Naive B cell (primary cell): ENCODE measurements around the gene FAIM2. TPM values are rescaled to one million over a fixed set of nuclear protein-coding genes. Genes with fewer than 3 reads are reported as not detected.

Experiments used
- ATAC-seq, 2 donors: fragments of 150-1000 bp; cut with Tn5 transposase; 2 replicates each; pipeline ENCODE4 v1.10.0; 2021; ENCODE audit warnings: low read depth in 2 of 2, mild to moderate bottlenecking in 2 of 2, moderate library complexity in 2 of 2
- DNase-seq: peaks from one replicate; pipeline ENCODE4 v3.0.0; 2022
- H3K27ac Mint-ChIP-seq, 6 donors: one replicate each; pipeline ENCODE4 v1.8.0; 2020 to 2022; ENCODE audit warnings: mild to moderate bottlenecking in 6 of 6, mixed read lengths in 6 of 6, moderate library complexity in 5 of 6, inconsistent platforms in 2 of 6
- H3K27me3 Mint-ChIP-seq, 3 donors: one replicate each; pipeline ENCODE4 v1.8.0; 2021 to 2022; ENCODE audit warnings: mixed read lengths in 3 of 3, mild to moderate bottlenecking in 1 of 3
- H3K36me3 Mint-ChIP-seq, 2 donors: one replicate each; pipeline ENCODE4 v1.8.0; 2020 to 2022; ENCODE audit warnings: mixed read lengths in 2 of 2, inconsistent platforms in 1 of 2, mild to moderate bottlenecking in 1 of 2
- H3K4me1 Mint-ChIP-seq, 3 donors: one replicate each; pipeline ENCODE4 v1.8.0; 2020 to 2022; ENCODE audit warnings: mixed read lengths in 3 of 3, inconsistent platforms in 1 of 3, mild to moderate bottlenecking in 1 of 3, moderate library complexity in 1 of 3
- H3K4me3 Mint-ChIP-seq, 8 donors: one replicate each; pipeline ENCODE4 v1.8.0; 2020 to 2022; ENCODE audit warnings: mild to moderate bottlenecking in 8 of 8, mixed read lengths in 8 of 8, moderate library complexity in 8 of 8, inconsistent platforms in 2 of 8
- H3K9me3 Mint-ChIP-seq, 7 donors: one replicate each; pipeline ENCODE4 v1.8.0; 2020 to 2022; ENCODE audit warnings: mixed read lengths in 7 of 7, mild to moderate bottlenecking in 5 of 7, inconsistent platforms in 2 of 7, moderate library complexity in 1 of 7
- polyA plus RNA-seq, 6 donors: library from polyadenylated mRNA; unstranded; fragments of 300-500 nt; fragmentation: Illumina TruSeq; gene quantifications; one replicate each; pipeline ENCODE4 v1.2.3, GENCODE V29; 2021; ENCODE audit warnings: low read depth in 6 of 6

FAIM2 gene
- polyA plus RNA-seq, 6 donors from 2014 or later = not detected

DNA sequence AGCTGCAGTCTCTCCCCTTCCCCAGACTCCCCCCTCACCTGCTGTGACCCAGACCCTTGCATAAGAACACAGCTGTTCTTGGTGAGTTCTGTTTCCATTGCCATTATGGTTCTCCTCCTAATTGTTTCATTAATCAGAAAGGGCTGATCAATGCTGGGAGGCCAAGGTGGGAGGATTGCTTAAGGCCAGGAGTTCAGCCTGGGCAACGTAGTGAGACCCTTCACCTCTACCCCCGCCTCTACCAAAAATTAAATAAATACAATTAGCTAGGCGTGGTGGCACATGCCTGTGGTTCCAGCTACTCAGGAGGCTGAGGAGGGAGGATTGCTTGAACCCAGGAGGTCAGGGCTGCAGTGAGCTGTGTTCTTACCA is 17.2 kb upstream of the FAIM2 start:
- Mint-ChIP-seq H3K27me3 (peaks cover 10 to 34% (median 20%) of the 10 kb centered on the region in 3 donors), H3K4me1 (no peaks in the 10 kb centered on the region), H3K27ac (no peak overlapping the region), H3K36me3 (no peaks in the 10 kb centered on the region), H3K9me3 (no peaks in the 10 kb centered on the region), H3K4me3 (no peak overlapping the region)
- ATAC-seq = no peak
- no peak for DNase-seq

DNA sequence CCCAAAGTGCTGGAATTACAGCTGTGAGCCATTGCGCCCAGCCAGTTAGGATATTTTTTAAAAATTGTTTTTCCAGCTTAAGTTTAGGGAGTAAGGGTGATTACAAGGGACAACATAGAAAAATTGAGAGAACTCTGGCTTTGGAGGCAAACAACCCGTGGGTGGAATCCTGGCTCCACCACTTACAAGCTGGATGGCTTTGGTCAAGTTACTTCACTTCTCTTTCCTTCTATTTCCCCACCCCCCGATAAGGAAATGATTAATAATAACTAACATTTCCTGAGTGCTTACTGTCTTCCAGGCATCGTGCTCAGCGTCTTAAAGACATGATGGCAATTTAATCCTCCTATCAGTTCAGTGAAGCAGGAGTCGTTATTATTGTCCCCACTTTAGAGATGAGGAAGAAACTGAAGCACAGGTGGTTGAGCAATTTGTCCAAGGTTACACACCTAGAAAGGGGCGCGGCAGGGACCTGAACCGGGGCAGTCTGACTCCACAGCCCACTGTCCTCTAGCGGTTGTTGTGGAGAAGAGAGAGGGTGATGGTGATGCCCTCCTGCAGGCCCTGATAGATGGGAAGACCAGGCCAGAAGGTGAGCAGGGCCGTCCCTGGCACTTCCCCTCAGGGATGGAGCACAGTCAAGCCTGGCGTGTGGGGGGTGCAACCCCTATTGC is 16.7 kb upstream of the FAIM2 start:
- ATAC-seq (no peak), DNase-seq (no peak)
- H3K4me3 Mint-ChIP-seq = no peak overlapping the region
- no peaks in the 10 kb centered on the region for H3K36me3 Mint-ChIP-seq
- H3K27ac Mint-ChIP-seq = peak overlapping the region in 1 of 6 donors; percentile 69
- H3K27me3 Mint-ChIP-seq = peaks cover 10 to 34% (median 24%) of the 10 kb centered on the region in 3 donors
- no peaks in the 10 kb centered on the region for H3K4me1 Mint-ChIP-seq
- H3K9me3 Mint-ChIP-seq = no peaks in the 10 kb centered on the region

DNA sequence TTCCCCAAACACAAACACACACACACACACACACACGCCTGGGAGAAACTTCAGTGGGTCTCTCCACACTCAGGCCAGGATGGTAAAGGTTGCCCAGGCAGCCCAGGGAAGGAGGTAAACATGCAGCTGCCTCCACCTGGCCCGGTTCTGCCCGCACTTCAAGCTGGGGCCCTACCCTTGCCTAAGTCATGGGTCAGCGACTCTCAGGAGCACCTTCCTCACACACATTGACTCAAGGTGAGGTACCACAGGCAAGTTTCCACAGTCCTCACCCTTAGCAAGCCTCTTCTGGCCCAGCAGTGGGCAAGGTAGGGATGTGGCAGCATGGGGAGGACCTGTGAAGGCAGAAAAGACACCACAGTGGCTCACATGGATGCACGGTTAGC is 14.1 kb upstream of the FAIM2 start:
- H3K4me1 Mint-ChIP-seq = no peaks in the 10 kb centered on the region
- no peaks in the 10 kb centered on the region for H3K9me3 Mint-ChIP-seq
- ATAC-seq (no peak), DNase-seq (no peak)
- H3K36me3 Mint-ChIP-seq = no peaks in the 10 kb centered on the region
- no peak overlapping the region for H3K4me3 Mint-ChIP-seq
- no peak overlapping the region for H3K27ac Mint-ChIP-seq
- H3K27me3 Mint-ChIP-seq = peaks cover 10 to 39% (median 18%) of the 10 kb centered on the region in 3 donors

DNA sequence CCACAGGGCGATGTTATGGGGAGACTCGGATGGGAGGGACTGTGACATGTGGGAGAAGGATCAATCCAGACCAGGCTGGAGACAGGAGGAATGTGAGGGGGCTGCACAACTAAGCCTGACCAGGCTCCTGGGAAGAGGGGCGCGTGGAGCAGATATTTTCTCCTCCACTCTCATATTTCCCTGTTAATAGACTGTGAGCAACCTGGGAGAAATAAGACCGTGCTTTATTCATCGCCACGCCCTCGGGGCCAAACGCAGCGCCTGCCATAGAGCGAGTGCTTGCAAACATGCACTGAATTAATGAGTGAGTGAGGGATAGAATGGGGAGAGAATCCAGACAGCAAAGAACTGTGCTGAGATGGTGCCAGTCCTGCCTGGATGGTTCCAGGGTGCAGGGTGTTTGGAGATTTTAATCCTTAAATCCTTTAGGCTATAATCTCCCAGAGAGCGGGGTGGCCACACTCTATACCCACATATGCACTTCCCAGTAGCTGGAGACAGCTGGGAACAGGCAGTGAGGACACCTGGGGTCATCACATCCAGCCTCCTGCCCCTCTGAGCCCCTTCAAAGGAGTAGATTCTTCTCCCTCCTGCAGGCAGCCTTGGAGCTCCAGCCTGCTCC is 13.6 kb upstream of the FAIM2 start:
- H3K4me1 Mint-ChIP-seq = no peaks in the 10 kb centered on the region
- no peak overlapping the region for H3K4me3 Mint-ChIP-seq
- ATAC-seq (no peak), DNase-seq (no peak)
- H3K27me3 Mint-ChIP-seq = peaks cover 10 to 35% (median 21%) of the 10 kb centered on the region in 3 donors
- no peak overlapping the region for H3K27ac Mint-ChIP-seq
- H3K9me3 Mint-ChIP-seq = no peaks in the 10 kb centered on the region
- H3K36me3 Mint-ChIP-seq = no peaks in the 10 kb centered on the region

DNA sequence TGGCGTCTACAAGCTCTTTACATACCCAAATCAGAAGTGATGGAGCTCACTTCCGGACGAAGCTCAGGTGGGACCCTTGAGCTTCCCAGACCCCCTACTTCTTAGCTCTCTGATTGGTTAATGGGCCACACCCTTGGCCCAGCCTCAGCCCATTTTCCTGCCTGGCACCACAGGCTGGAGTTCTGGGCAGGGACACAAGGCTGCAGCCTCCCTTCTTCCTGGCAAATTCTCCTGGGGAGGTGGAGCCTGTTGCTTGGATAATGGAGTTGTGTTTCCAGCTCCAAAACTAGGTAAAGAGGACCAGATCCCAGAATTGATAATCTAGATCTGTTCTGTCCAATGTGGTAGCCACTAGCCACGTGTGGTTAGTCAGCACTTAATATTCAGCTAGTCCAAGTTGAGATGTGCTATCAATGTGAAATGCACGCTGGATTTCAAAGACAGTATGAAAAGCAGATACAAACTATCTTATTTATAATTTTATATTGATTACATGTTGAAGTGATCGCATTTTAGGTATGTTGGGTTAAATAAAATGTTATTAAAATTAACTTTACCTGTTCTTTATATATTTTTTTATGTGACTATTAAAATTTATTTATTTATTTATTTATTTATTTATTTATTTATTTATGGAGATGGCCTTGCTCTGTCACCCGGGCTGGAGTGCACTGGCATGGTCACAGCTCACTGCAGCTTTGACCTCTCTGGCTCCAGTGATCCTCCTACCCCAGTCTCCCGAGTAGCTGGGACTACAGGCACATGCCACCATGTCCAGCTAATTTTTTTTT is 12.6 kb upstream of the FAIM2 start:
- Mint-ChIP-seq H3K4me3 (no peak overlapping the region), H3K27ac (no peak overlapping the region), H3K4me1 (no peaks in the 10 kb centered on the region), H3K36me3 (no peaks in the 10 kb centered on the region), H3K9me3 (no peaks in the 10 kb centered on the region), H3K27me3 (peaks cover 5 to 29% (median 24%) of the 10 kb centered on the region in 3 donors)
- ATAC-seq (no peak), DNase-seq (no peak)

DNA sequence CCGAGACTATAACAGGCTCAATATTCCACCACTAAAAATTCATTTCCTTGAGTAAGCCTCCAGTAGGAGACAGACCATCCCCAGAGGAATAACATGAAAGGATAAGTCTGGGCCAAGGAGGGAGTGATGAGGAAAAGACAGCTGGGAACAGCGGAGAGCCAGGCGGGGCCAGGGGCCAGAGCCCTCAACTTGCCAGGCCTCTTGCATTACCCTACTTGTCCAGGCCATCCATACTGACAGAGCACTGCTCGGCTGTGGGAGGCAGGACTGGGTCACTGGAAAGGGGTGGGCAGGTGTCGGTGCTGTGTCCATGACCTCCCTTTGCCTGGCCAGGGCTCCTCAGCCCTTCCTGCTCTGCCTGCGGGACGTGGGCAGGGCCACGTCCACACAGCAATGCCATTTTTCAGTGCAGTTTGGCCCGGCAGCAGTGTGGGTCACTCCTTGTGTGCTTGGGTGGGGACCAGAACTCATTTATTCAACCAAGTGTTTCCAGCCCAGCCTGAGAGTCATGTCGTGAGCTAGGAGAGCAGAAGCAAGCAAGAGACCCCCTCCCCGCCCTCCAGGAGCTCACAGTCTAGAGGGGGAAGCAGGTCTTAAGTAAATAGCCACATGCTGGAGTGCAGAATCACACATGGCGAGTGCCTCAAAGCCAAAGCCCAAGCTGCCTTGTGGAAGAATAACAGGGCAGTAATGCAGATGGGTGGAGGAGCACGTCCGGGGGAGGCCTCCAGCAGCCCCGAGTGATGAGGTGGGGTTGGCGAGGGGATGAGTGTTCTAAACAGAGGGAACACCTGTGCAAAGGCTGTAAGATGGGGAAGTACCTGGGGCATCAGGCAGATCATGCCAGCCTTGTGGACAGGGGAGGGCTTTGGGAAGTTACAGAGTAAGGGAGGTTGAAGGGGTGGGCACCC is 8.9 kb upstream of the FAIM2 start:
- Mint-ChIP-seq H3K4me1 (no peaks in the 10 kb centered on the region), H3K9me3 (no peaks in the 10 kb centered on the region), H3K36me3 (no peaks in the 10 kb centered on the region), H3K27ac (no peak overlapping the region), H3K4me3 (no peak overlapping the region), H3K27me3 (peaks cover 5 to 35% (median 16%) of the 10 kb centered on the region in 3 donors)
- ATAC-seq (no peak), DNase-seq (no peak)

DNA sequence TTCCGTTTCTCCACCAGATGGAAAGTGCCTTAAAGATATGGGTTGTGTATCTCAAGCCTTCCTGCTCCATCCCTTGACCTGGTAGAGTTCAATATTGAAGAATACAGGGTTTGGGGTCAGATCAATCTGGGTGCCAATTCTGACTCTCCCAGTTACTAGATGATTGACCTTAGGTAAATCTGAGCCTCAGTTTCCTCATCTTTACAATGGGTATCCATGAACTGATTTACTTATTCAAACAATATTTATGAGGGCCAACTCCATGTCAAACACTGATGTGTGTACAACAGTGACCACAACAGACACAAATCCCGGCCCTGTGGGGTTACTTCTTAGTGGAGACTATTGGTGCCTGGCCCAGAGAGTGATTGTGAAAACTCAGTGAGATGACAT is 7.5 kb upstream of the FAIM2 start:
- no peaks in the 10 kb centered on the region for H3K4me1 Mint-ChIP-seq
- no peaks in the 10 kb centered on the region for H3K36me3 Mint-ChIP-seq
- H3K27ac Mint-ChIP-seq = no peak overlapping the region
- DNase-seq (no peak), ATAC-seq (no peak)
- H3K4me3 Mint-ChIP-seq = no peak overlapping the region
- H3K27me3 Mint-ChIP-seq = peaks cover 9 to 36% (median 16%) of the 10 kb centered on the region in 3 donors
- no peaks in the 10 kb centered on the region for H3K9me3 Mint-ChIP-seq

DNA sequence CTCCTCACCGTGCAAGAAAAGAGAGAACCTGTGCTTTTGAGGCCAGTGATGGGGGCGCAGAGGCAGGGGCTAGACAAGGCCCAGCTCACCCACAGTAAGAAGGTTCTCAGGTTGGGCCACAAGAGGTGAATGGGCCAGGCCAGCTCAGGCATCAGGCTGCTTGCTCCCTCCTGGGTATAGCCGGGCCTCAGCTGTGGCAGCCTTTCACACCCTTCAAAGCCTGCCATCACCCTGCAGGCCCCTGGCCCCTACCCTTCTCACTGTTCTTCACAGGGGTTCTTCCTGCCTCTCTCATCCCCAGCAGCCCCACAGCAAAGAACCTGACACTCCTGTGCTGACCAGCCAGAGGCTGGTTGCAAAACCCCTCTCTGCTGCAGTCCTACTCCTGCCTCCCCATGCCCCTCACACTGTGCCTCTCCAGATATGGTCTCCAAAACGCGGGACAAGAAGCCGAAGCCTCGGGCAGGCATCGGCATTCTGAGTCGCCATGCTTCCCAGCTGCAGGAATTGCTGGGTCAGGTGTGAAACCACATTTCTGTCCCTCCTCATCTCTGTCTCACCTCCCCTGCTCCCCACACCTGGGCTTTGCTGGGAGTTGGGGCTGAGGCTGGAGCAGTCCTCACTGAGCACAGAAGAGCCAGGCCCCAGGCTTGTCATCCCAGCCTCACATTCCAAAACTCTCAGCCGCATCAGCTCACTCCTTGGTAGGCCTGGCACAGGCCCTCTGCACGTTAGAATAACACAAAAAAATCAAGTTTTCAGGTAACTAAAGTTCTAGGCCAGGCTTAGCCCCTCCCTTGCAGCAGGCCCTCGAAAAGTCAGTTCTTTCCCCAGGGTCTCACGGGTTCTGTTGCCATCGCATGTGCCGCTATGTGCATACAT is 6.9 kb upstream of the FAIM2 start:
- no peak overlapping the region for H3K4me3 Mint-ChIP-seq
- H3K36me3 Mint-ChIP-seq = no peaks in the 10 kb centered on the region
- DNase-seq (no peak), ATAC-seq (no peak)
- no peak overlapping the region for H3K27ac Mint-ChIP-seq
- H3K4me1 Mint-ChIP-seq = peaks cover 0 to 1% (median 0%) of the 10 kb centered on the region in 3 donors
- H3K9me3 Mint-ChIP-seq = no peaks in the 10 kb centered on the region
- peaks cover 15 to 36% (median 23%) of the 10 kb centered on the region in 3 donors for H3K27me3 Mint-ChIP-seq

DNA sequence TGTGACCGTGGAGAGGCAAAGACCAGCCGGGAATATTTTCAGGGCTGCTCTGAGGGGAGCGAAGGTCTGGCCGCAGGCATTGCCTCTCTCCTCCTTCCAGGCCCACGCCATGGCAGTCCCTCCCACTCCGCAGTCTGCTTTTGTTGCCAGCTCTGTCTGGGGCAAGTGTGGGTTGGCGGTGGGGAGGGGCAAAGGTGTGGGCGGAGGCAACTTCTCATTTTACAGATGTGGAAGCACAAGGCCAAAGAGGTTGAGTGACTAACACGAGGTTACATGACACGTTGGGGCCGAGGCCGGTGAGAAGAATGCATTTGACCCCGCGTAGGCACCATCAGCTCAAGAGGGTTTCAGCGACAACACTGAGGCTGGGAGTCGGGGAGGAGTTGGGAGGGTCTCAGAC is 6.1 kb upstream of the FAIM2 start:
- Mint-ChIP-seq H3K4me1 (peaks cover 0 to 4% (median 0%) of the 10 kb centered on the region in 3 donors), H3K27ac (no peak overlapping the region), H3K4me3 (no peak overlapping the region), H3K36me3 (no peaks in the 10 kb centered on the region), H3K9me3 (no peaks in the 10 kb centered on the region), H3K27me3 (peaks cover 16 to 41% (median 27%) of the 10 kb centered on the region in 3 donors)
- ATAC-seq = no peak
- DNase-seq = no peak

DNA sequence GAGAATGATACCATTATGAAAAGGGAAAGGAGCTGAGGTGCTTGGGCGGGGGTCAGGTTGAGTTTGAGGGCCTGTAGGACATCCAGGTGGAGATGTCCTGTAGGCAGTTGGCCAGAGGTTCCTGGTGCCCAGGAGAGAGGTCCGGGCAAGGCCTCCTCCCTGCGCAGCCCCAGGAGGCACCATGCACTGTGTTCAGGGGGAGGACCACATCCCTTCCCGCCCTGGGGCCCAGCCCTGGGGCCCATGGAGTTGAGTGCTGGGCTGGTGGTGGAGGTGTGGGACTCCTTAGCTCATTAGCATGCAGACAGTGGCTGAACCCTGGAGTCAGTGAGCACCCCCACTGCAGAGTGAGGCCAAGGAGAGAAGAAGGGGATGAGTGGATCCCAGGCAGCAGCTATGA is 5.7 kb upstream of the FAIM2 start:
- Mint-ChIP-seq H3K27me3 (peaks cover 16 to 46% (median 29%) of the 10 kb centered on the region in 3 donors), H3K36me3 (no peaks in the 10 kb centered on the region), H3K4me3 (no peak overlapping the region), H3K9me3 (no peaks in the 10 kb centered on the region), H3K27ac (no peak overlapping the region), H3K4me1 (peaks cover 4 to 8% (median 4%) of the 10 kb centered on the region in 3 donors)
- DNase-seq (no peak), ATAC-seq (no peak)

DNA sequence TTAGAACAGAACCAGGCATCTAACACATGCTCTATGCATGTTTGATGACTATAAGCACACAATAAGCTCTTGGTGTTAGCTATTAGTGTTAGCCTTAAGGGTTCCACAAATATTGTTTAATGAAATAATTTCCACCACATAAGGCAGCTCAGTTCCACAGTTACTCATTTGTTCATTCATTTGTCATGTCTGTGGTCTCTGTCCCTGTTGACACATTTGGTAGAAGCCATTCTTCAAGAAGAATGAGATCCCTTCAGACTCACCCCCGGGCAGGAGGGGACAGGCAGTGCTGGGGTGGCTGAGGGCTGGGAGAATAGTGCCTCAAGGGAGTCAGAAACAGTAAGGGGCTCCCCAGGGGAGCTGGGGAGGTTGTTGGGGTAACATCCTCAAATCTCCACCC is 3.7 kb upstream of the FAIM2 start:
- ATAC-seq (no peak), DNase-seq (no peak)
- Mint-ChIP-seq H3K27me3 (peaks cover 16 to 48% (median 37%) of the 10 kb centered on the region in 3 donors), H3K36me3 (no peaks in the 10 kb centered on the region), H3K4me3 (no peak overlapping the region), H3K27ac (peak overlapping the region in 1 of 6 donors; percentile 10), H3K9me3 (no peaks in the 10 kb centered on the region), H3K4me1 (peaks cover 9 to 18% (median 12%) of the 10 kb centered on the region in 3 donors)

DNA sequence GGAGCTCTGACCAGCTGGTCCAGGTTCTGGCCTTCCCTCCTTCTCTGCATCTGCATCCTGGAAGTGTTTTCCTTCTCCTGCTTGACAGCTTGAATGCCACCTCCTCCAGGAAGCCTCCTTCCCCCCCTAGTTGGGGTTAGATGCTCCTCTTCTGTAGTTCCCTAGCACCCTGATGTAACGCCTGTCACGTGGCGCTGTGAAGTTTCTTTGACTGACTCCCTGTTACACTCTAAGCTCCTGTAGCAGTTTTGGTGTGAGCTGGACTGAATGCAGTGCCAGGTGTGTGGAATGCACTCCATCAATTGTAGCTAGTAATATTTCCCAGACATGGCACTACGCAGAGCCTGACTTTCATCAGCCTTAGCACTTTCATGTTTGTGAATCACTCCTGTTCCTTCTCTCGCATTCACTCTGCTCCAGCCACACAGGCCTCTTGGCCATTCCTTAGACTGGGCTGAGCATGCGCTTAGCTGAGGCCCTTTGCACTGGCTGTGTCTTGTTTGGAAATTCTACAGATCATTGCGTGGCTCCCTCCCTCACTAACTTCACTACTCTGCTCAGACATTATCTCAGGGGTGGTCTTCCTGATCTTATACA is 2.1 kb upstream of the FAIM2 start:
- Mint-ChIP-seq H3K36me3 (no peaks in the 10 kb centered on the region), H3K27ac (peak overlapping the region in 2 of 6 donors; percentile 16 to 72), H3K4me1 (peaks cover 12 to 18% (median 13%) of the 10 kb centered on the region in 3 donors), H3K4me3 (peak overlapping the region in 3 of 8 donors; percentile 3 to 64 (median 43)), H3K9me3 (no peaks in the 10 kb centered on the region), H3K27me3 (peaks cover 20 to 52% (median 50%) of the 10 kb centered on the region in 3 donors)
- ATAC-seq (no peak), DNase-seq (no peak)
